ENCODE measurements around the gene TASOR.

TASOR gene

GRCh38 chr3:56682462-56683121 lies 473 bp downstream of the TASOR start:
- Histone ChIP-seq H3K9ac (ENCODE audit: low read depth, low read length) (peak overlapping the region; percentile 94), H3K4me3 (ENCODE audit: low read length) (peak overlapping the region; percentile 84), H3K4me2 (ENCODE audit: low read length) (peak overlapping the region; percentile 87), H3K36me3 (ENCODE audit: insufficient read depth, low read length) (peaks cover 9% of the 10 kb centered on the region), H3K4me1 (ENCODE audit: control insufficient read depth, insufficient read depth, low read length) (peaks cover 16% of the 10 kb centered on the region), H3K9me3 (replicated peaks; ENCODE audit: low read length) (peaks cover 4% of the 10 kb centered on the region), H3K27me3 (ENCODE audit: control insufficient read depth, insufficient read depth, low read length) (no peaks in the 10 kb centered on the region)

GRCh38 chr3:56681984-56682461 lies 1.0 kb downstream of the TASOR start:
- H3K4me1 ChIP-seq (ENCODE audit: control insufficient read depth, insufficient read depth, low read length) = peaks cover 16% of the 10 kb centered on the region
- H3K4me2 ChIP-seq (ENCODE audit: low read length) = peak overlapping the region; percentile 87
- no peaks in the 10 kb centered on the region for H3K27me3 ChIP-seq (ENCODE audit: control insufficient read depth, insufficient read depth, low read length)
- peaks cover 4% of the 10 kb centered on the region for H3K9me3 ChIP-seq (replicated peaks; ENCODE audit: low read length)
- H3K4me3 ChIP-seq (ENCODE audit: low read length) = peak overlapping the region; percentile 84
- peak overlapping the region; percentile 94 for H3K9ac ChIP-seq (ENCODE audit: low read depth, low read length)
- H3K36me3 ChIP-seq (ENCODE audit: insufficient read depth, low read length) = peaks cover 9% of the 10 kb centered on the region

- Histone ChIP-seq H3K4me3 (ENCODE audit: low read length) (no peak overlapping the region), H3K4me1 (ENCODE audit: control insufficient read depth, insufficient read depth, low read length) (peaks cover 16% of the 10 kb centered on the region), H3K9ac (ENCODE audit: low read depth, low read length) (no peak overlapping the region), H3K27me3 (ENCODE audit: control insufficient read depth, insufficient read depth, low read length) (no peaks in the 10 kb centered on the region), H3K9me3 (replicated peaks; ENCODE audit: low read length) (peaks cover 4% of the 10 kb centered on the region), H3K36me3 (ENCODE audit: insufficient read depth, low read length) (peaks cover 9% of the 10 kb centered on the region), H3K4me2 (ENCODE audit: low read length) (peak overlapping the region; percentile 13)
Observed at GRCh38 chr3:56680054-56680580, 2.9 kb downstream of the TASOR start.

GRCh38 chr3:56677286-56677685 lies 5.8 kb downstream of the TASOR start:
- Histone ChIP-seq H3K9me3 (replicated peaks; ENCODE audit: low read length) (no peaks in the 10 kb centered on the region), H3K27me3 (ENCODE audit: control insufficient read depth, insufficient read depth, low read length) (no peaks in the 10 kb centered on the region), H3K9ac (ENCODE audit: low read depth, low read length) (no peak overlapping the region), H3K4me2 (ENCODE audit: low read length) (no peak overlapping the region), H3K4me3 (ENCODE audit: low read length) (no peak overlapping the region), H3K4me1 (ENCODE audit: control insufficient read depth, insufficient read depth, low read length) (peaks cover 12% of the 10 kb centered on the region), H3K36me3 (ENCODE audit: insufficient read depth, low read length) (peaks cover 14% of the 10 kb centered on the region)

GRCh38 chr3:56673781-56674457 lies 9.1 kb downstream of the TASOR start:
- Histone ChIP-seq H3K4me3 (ENCODE audit: low read length) (no peak overlapping the region), H3K9ac (ENCODE audit: low read depth, low read length) (no peak overlapping the region), H3K36me3 (ENCODE audit: insufficient read depth, low read length) (peaks cover 27% of the 10 kb centered on the region), H3K4me2 (ENCODE audit: low read length) (no peak overlapping the region), H3K9me3 (replicated peaks; ENCODE audit: low read length) (no peaks in the 10 kb centered on the region), H3K4me1 (ENCODE audit: control insufficient read depth, insufficient read depth, low read length) (no peaks in the 10 kb centered on the region), H3K27me3 (ENCODE audit: control insufficient read depth, insufficient read depth, low read length) (no peaks in the 10 kb centered on the region)

- H3K9ac ChIP-seq (ENCODE audit: low read depth, low read length) = no peak overlapping the region
- no peaks in the 10 kb centered on the region for H3K9me3 ChIP-seq (replicated peaks; ENCODE audit: low read length)
- H3K4me2 ChIP-seq (ENCODE audit: low read length) = no peak overlapping the region
- H3K36me3 ChIP-seq (ENCODE audit: insufficient read depth, low read length) = peaks cover 68% of the 10 kb centered on the region
- no peaks in the 10 kb centered on the region for H3K4me1 ChIP-seq (ENCODE audit: control insufficient read depth, insufficient read depth, low read length)
- H3K27me3 ChIP-seq (ENCODE audit: control insufficient read depth, insufficient read depth, low read length) = no peaks in the 10 kb centered on the region
- no peak overlapping the region for H3K4me3 ChIP-seq (ENCODE audit: low read length)
Observed at GRCh38 chr3:56667973-56668579, 15.0 kb downstream of the TASOR start.

- H3K4me1 ChIP-seq (ENCODE audit: control insufficient read depth, insufficient read depth, low read length) = no peaks in the 10 kb centered on the region
- H3K36me3 ChIP-seq (ENCODE audit: insufficient read depth, low read length) = peaks cover 81% of the 10 kb centered on the region
- no peak overlapping the region for H3K4me3 ChIP-seq (ENCODE audit: low read length)
- H3K27me3 ChIP-seq (ENCODE audit: control insufficient read depth, insufficient read depth, low read length) = no peaks in the 10 kb centered on the region
- no peaks in the 10 kb centered on the region for H3K9me3 ChIP-seq (replicated peaks; ENCODE audit: low read length)
- no peak overlapping the region for H3K9ac ChIP-seq (ENCODE audit: low read depth, low read length)
- no peak overlapping the region for H3K4me2 ChIP-seq (ENCODE audit: low read length)
Observed at GRCh38 chr3:56664823-56665222, 18.2 kb downstream of the TASOR start.

GRCh38 chr3:56655709-56656108 lies 27.4 kb downstream of the TASOR start:
- Histone ChIP-seq H3K27me3 (ENCODE audit: control insufficient read depth, insufficient read depth, low read length) (no peaks in the 10 kb centered on the region), H3K4me1 (ENCODE audit: control insufficient read depth, insufficient read depth, low read length) (no peaks in the 10 kb centered on the region), H3K9ac (ENCODE audit: low read depth, low read length) (no peak overlapping the region), H3K4me3 (ENCODE audit: low read length) (no peak overlapping the region), H3K36me3 (ENCODE audit: insufficient read depth, low read length) (peaks cover 64% of the 10 kb centered on the region), H3K4me2 (ENCODE audit: low read length) (no peak overlapping the region), H3K9me3 (replicated peaks; ENCODE audit: low read length) (no peaks in the 10 kb centered on the region)

GRCh38 chr3:56654460-56654859 lies 28.6 kb downstream of the TASOR start:
- H3K4me2 ChIP-seq (ENCODE audit: low read length) = no peak overlapping the region
- no peak overlapping the region for H3K9ac ChIP-seq (ENCODE audit: low read depth, low read length)
- H3K4me3 ChIP-seq (ENCODE audit: low read length) = no peak overlapping the region
- H3K27me3 ChIP-seq (ENCODE audit: control insufficient read depth, insufficient read depth, low read length) = no peaks in the 10 kb centered on the region
- no peaks in the 10 kb centered on the region for H3K9me3 ChIP-seq (replicated peaks; ENCODE audit: low read length)
- H3K36me3 ChIP-seq (ENCODE audit: insufficient read depth, low read length) = peaks cover 60% of the 10 kb centered on the region
- no peaks in the 10 kb centered on the region for H3K4me1 ChIP-seq (ENCODE audit: control insufficient read depth, insufficient read depth, low read length)

GRCh38 chr3:56645407-56645806 lies 37.7 kb downstream of the TASOR start:
- no peaks in the 10 kb centered on the region for H3K4me1 ChIP-seq (ENCODE audit: control insufficient read depth, insufficient read depth, low read length)
- H3K4me3 ChIP-seq (ENCODE audit: low read length) = no peak overlapping the region
- no peaks in the 10 kb centered on the region for H3K9me3 ChIP-seq (replicated peaks; ENCODE audit: low read length)
- H3K4me2 ChIP-seq (ENCODE audit: low read length) = no peak overlapping the region
- no peaks in the 10 kb centered on the region for H3K27me3 ChIP-seq (ENCODE audit: control insufficient read depth, insufficient read depth, low read length)
- H3K9ac ChIP-seq (ENCODE audit: low read depth, low read length) = no peak overlapping the region
- peaks cover 41% of the 10 kb centered on the region for H3K36me3 ChIP-seq (ENCODE audit: insufficient read depth, low read length)

- H3K9ac ChIP-seq (ENCODE audit: low read depth, low read length) = no peak overlapping the region
- H3K27me3 ChIP-seq (ENCODE audit: control insufficient read depth, insufficient read depth, low read length) = no peaks in the 10 kb centered on the region
- H3K9me3 ChIP-seq (replicated peaks; ENCODE audit: low read length) = no peaks in the 10 kb centered on the region
- peaks cover 48% of the 10 kb centered on the region for H3K36me3 ChIP-seq (ENCODE audit: insufficient read depth, low read length)
- no peak overlapping the region for H3K4me2 ChIP-seq (ENCODE audit: low read length)
- no peak overlapping the region for H3K4me3 ChIP-seq (ENCODE audit: low read length)
- no peaks in the 10 kb centered on the region for H3K4me1 ChIP-seq (ENCODE audit: control insufficient read depth, insufficient read depth, low read length)
Observed at GRCh38 chr3:56633602-56634535, 49.2 kb downstream of the TASOR start.

Data from skeletal muscle satellite cell (primary cell).